Liver (tissue), 9 donors: ENCODE measurements around the gene THOP1. TPM values are rescaled to one million over a fixed set of nuclear protein-coding genes. Genes with fewer than 3 reads are reported as not detected.

Experiments used
- DNase-seq: peaks from one replicate; pipeline ENCODE4 v3.0.0-alpha.2; 2017; ENCODE audit warnings: low spot score
- H3K27ac ChIP-seq, 2 donors: one replicate each; pipeline ENCODE4 v1.7.0; 2013; ENCODE audit warnings: inconsistent platforms in 2 of 2, low read length in 2 of 2, control low read depth in 1 of 2, low read depth in 1 of 2, mild to moderate bottlenecking in 1 of 2
- H3K27me3 ChIP-seq, 4 donors: one replicate each; pipeline versions ENCODE4 v1.6.1 to v1.7.0; 2013; ENCODE audit warnings: low read length in 3 of 4, inconsistent platforms in 1 of 4, mild to moderate bottlenecking in 1 of 4, moderate library complexity in 1 of 4; ENCODE audit not compliant: control insufficient read depth in 4 of 4, insufficient read depth in 4 of 4
- H3K36me3 ChIP-seq, 4 donors: one replicate each; pipeline versions ENCODE4 v1.6.1 to v1.7.0; 2013; ENCODE audit warnings: low read length in 3 of 4, mild to moderate bottlenecking in 3 of 4, low read depth in 1 of 4, moderate library complexity in 1 of 4; ENCODE audit not compliant: control insufficient read depth in 4 of 4, insufficient read depth in 3 of 4
- H3K4me1 ChIP-seq, 4 donors: one replicate each; pipeline versions ENCODE4 v1.6.1 to v1.7.0; 2013; ENCODE audit warnings: low read length in 3 of 4, mild to moderate bottlenecking in 3 of 4, moderate library complexity in 1 of 4; ENCODE audit not compliant: control insufficient read depth in 4 of 4, insufficient read depth in 4 of 4
- H3K4me3 ChIP-seq, 3 donors: one replicate each; pipeline versions ENCODE4 v1.6.1 to v1.7.0; 2013; ENCODE audit warnings: low read length in 3 of 3, control low read depth in 1 of 3, low read depth in 1 of 3, mild to moderate bottlenecking in 1 of 3
- H3K9ac ChIP-seq, 2 donors: one replicate each; pipeline ENCODE4 v1.7.0; 2013; ENCODE audit warnings: low read length in 2 of 2, mild to moderate bottlenecking in 2 of 2, moderate library complexity in 2 of 2, control low read depth in 1 of 2, low read depth in 1 of 2
- H3K9me3 ChIP-seq, 4 donors: one replicate each; pipeline versions ENCODE4 v1.6.1 to v1.7.0; 2013; ENCODE audit warnings: low read length in 3 of 4; ENCODE audit not compliant: control insufficient read depth in 4 of 4
- CTCF ChIP-seq: fragments of 150-350 bp; IDR thresholded peaks from 2 replicates; pipeline ENCODE4 v1.5.1; 2017; ENCODE audit warnings: improper control_type of control experiment, low read depth, low read length; ENCODE audit not compliant: missing input control
- FOXA1 ChIP-seq: IDR thresholded peaks from 2 replicates; pipeline ENCODE4 v1.6.1; 2016; ENCODE audit warnings: antibody characterized with exemption
- FOXA2 ChIP-seq: IDR thresholded peaks from 2 replicates; pipeline ENCODE4 v1.6.1; 2016; ENCODE audit warnings: antibody characterized with exemption
- HNF4A ChIP-seq, 2 donors: conservative IDR thresholded peaks; 2 replicates each; pipeline ENCODE4 v1.6.1; 2016; ENCODE audit warnings: antibody characterized with exemption in 2 of 2, mild to moderate bottlenecking in 2 of 2
- HNF4G ChIP-seq: IDR thresholded peaks from 2 replicates; pipeline ENCODE4 v1.6.1; 2016; ENCODE audit warnings: antibody characterized with exemption
- JUND ChIP-seq, 2 donors: IDR thresholded peaks; 2 replicates each; pipeline ENCODE4 v1.6.1; 2016; ENCODE audit warnings: antibody characterized with exemption in 2 of 2
- MAX ChIP-seq: IDR thresholded peaks from 2 replicates; pipeline ENCODE4 v1.6.1; 2016; ENCODE audit warnings: antibody characterized with exemption
- NR2F2 ChIP-seq: IDR thresholded peaks from 2 replicates; pipeline ENCODE4 v1.6.1; 2016; ENCODE audit warnings: antibody characterized with exemption
- RAD21 ChIP-seq, 2 donors: IDR thresholded peaks; 2 replicates each; pipeline ENCODE4 v1.6.1; 2016; ENCODE audit warnings: antibody characterized with exemption in 2 of 2, mild to moderate bottlenecking in 2 of 2
- REST ChIP-seq: IDR thresholded peaks from 2 replicates; pipeline ENCODE4 v1.6.1; 2016; ENCODE audit warnings: antibody characterized with exemption, mild to moderate bottlenecking
- RXRA ChIP-seq, 2 donors: IDR thresholded peaks; 2 replicates each; pipeline ENCODE4 v1.6.1; 2017 to 2018; ENCODE audit warnings: antibody characterized with exemption in 2 of 2, mild to moderate bottlenecking in 1 of 2
- TAF1 ChIP-seq: conservative IDR thresholded peaks from 2 replicates; pipeline ENCODE4 v1.6.1; 2016; ENCODE audit warnings: antibody characterized with exemption, mild to moderate bottlenecking
- YY1 ChIP-seq: IDR thresholded peaks from 2 replicates; pipeline ENCODE4 v1.6.1; 2016; ENCODE audit warnings: antibody characterized with exemption, mild to moderate bottlenecking
- WGBS: extraction: QIAGEN DNeasy Blood & Tissue Kit; methylation state at CpG from one replicate; pipeline ENCODE4 v1.1.7; 2013; 5-methylcytosine and 5-hydroxymethylcytosine counted together
- polyA plus RNA-seq, 2 donors: library from polyadenylated mRNA; stranded (reverse) in 1 of 2; unstranded in 1 of 2; fragments of 200-250 nt in 1 of 2; fragments of >200 nt in 1 of 2; fragmentation: Nextera tagmentation in 1 of 2; extraction: Ambion mirVana in 1 of 2; gene quantifications; one replicate each; pipeline versions ENCODE4 v1.2.1 to v1.2.3, GENCODE V29; 2013 to 2015
- total RNA-seq, 2 donors: library from RNA; depleted of rRNA; stranded (reverse); fragments of >200 nt; gene quantifications; one replicate each; pipeline ENCODE4 v1.2.3, GENCODE V29; 2014
- donor health status: healthy.
- donor health status: healthy.
- donor health status: healthy.
- donor health status: healthy.
- donor health status: healthy.

THOP1 gene
- total and polyA plus RNA-seq, 4 donors: 39.1 to 56.2 (median 44.7) TPM

GRCh38 chr19:2796659-2797266 is 11.5 kb downstream of the THOP1 start:
- peaks cover 0 to 11% (median 6%) of the 10 kb centered on the region in 4 donors for H3K4me1 ChIP-seq
- H3K36me3 ChIP-seq: peaks cover 0 to 18% (median 5%) of the 10 kb centered on the region in 4 donors
- DNase-seq: no peak
- H3K9ac ChIP-seq: no peak overlapping the region
- no peak for TF ChIP-seq MAX
- no peak for TF ChIP-seq TAF1
- no peak for TF ChIP-seq HNF4G
- 95% methylated on average over 23 of the region's 23 CpGs for WGBS
- no peaks in the 10 kb centered on the region for H3K27me3 ChIP-seq
- no peak overlapping the region for H3K4me3 ChIP-seq
- H3K27ac ChIP-seq: no peak overlapping the region
- no peaks in the 10 kb centered on the region for H3K9me3 ChIP-seq

GRCh38 chr19:2797280-2797679 is 12.0 kb downstream of the THOP1 start:
- H3K9me3 ChIP-seq: no peaks in the 10 kb centered on the region
- DNase-seq: no peak
- WGBS: 97% methylated on average over 15 of the region's 15 CpGs
- no peaks in the 10 kb centered on the region for H3K27me3 ChIP-seq
- no peak overlapping the region for H3K4me3 ChIP-seq
- no peak for TF ChIP-seq RXRA (IDR thresholded peaks at IDR 0.05)
- TF ChIP-seq REST: no peak
- no peak for TF ChIP-seq YY1
- no peak for TF ChIP-seq RAD21 (IDR thresholded peaks at IDR 0.05)
- no peak for TF ChIP-seq CTCF
- no peak for TF ChIP-seq JUND (IDR thresholded peaks at IDR 0.05)
- no peak for TF ChIP-seq NR2F2
- H3K9ac ChIP-seq: no peak overlapping the region
- no peak overlapping the region for H3K27ac ChIP-seq
- H3K36me3 ChIP-seq: peaks cover 0 to 20% (median 5%) of the 10 kb centered on the region in 4 donors
- peaks cover 0 to 9% (median 6%) of the 10 kb centered on the region in 4 donors for H3K4me1 ChIP-seq

- Histone ChIP-seq H3K9ac (no peak overlapping the region), H3K27ac (peak overlapping the region in 1 of 2 donors; percentile 11), H3K9me3 (no peaks in the 10 kb centered on the region), H3K36me3 (peaks cover 0 to 27% (median 6%) of the 10 kb centered on the region in 4 donors), H3K4me3 (no peak overlapping the region), H3K27me3 (no peaks in the 10 kb centered on the region), H3K4me1 (peaks cover 0 to 9% (median 6%) of the 10 kb centered on the region in 4 donors)
- DNase-seq: no peak
- 96% methylated on average over 16 of the region's 16 CpGs for WGBS
- TF ChIP-seq FOXA2: no peak
- TF ChIP-seq FOXA1: no peak
- TF ChIP-seq HNF4A (conservative IDR thresholded peaks at IDR 0.05): peak in 1 of 2 donors; percentile 0
These were observed 12.9 kb downstream of the THOP1 start for GRCh38 chr19:2798158-2798685.
